Epithelial cell of esophagus (primary cell): ENCODE data around the gene PTK7.

Source experiments
- DNase-seq: peaks from one replicate; pipeline ENCODE4 v3.0.0; 2010; ENCODE audit warnings: low read depth
- H3K4me3 ChIP-seq: 2 replicates; pipeline ENCODE4 v1.5.1; 2011; ENCODE audit warnings: mild to moderate bottlenecking, low read length, control low read depth
- CTCF ChIP-seq: IDR thresholded peaks from 2 replicates; pipeline ENCODE4 v1.5.1; 2011; ENCODE audit warnings: low read depth, mild to moderate bottlenecking, low read length, control low read depth, inconsistent platforms; ENCODE audit not compliant: insufficient read depth; ENCODE audit errors: missing control alignments

The PTK7 gene

GRCh38 chr6:43199912-43200311, 123.8 kb downstream of the PTK7 start:
- TF ChIP-seq CTCF = no peak
- no peak for DNase-seq
- H3K4me3 ChIP-seq = no peak overlapping the region

GRCh38 chr6:43200541-43200940, 124.4 kb downstream of the PTK7 start:
- H3K4me3 ChIP-seq = no peak overlapping the region
- no peak for TF ChIP-seq CTCF
- DNase-seq = no peak

- no peak for DNase-seq
- no peak overlapping the region for H3K4me3 ChIP-seq
- no peak for TF ChIP-seq CTCF
Observed at GRCh38 chr6:43202451-43202850, 126.3 kb downstream of the PTK7 start.

GRCh38 chr6:43203029-43203717, 127.1 kb downstream of the PTK7 start:
- H3K4me3 ChIP-seq = no peak overlapping the region
- TF ChIP-seq CTCF = no peak
- no peak for DNase-seq

GRCh38 chr6:43203718-43204095, 127.6 kb downstream of the PTK7 start:
- no peak for DNase-seq
- H3K4me3 ChIP-seq = no peak overlapping the region
- TF ChIP-seq CTCF = no peak

GRCh38 chr6:43204271-43205105, 128.4 kb downstream of the PTK7 start:
- no peak for DNase-seq
- no peak overlapping the region for H3K4me3 ChIP-seq
- TF ChIP-seq CTCF = no peak
